Smooth muscle cell (in vitro differentiated cells): Measurements from ENCODE around the gene KDM2A. TPM values are rescaled to one million over a fixed set of nuclear protein-coding genes. Genes with fewer than 3 reads are reported as not detected.
"Not testable (repeated sequence)": the region's sequence is repeated elsewhere in the genome, so short reads cannot be mapped to it uniquely, and the experiment has no call there.

Experiments used
- DNase-seq: peaks from one replicate; lab custom pipeline; 2025; ENCODE audit not compliant: unreplicated experiment; lab: John Stamatoyannopoulos, UW
- H2AFZ ChIP-seq: fragments of 200-600 bp; sonication (generic); 2 replicates; pipeline ENCODE4 v1.6.0; 2016; ENCODE audit warnings: antibody characterized with exemption, low read depth, mild to moderate bottlenecking
- H3F3A ChIP-seq: fragments of 200-600 bp; sonication (generic); 2 replicates; pipeline ENCODE4 v1.6.0; 2017; ENCODE audit warnings: antibody characterized with exemption, low read depth
- H3K27ac ChIP-seq: fragments of 200-600 bp; sonication (generic); 2 replicates; pipeline ENCODE4 v1.5.1; 2016; ENCODE audit warnings: low read depth, mild to moderate bottlenecking
- H3K27me3 ChIP-seq: fragments of 200-600 bp; sonication (generic); 2 replicates; pipeline ENCODE4 v1.6.1; 2016; ENCODE audit warnings: low read depth, mild to moderate bottlenecking
- H3K36me3 ChIP-seq: fragments of 200-600 bp; sonication (generic); 2 replicates; pipeline ENCODE4 v1.5.1; 2016; ENCODE audit warnings: low read depth
- H3K4me1 ChIP-seq: fragments of 200-600 bp; sonication (generic); 2 replicates; pipeline ENCODE4 v1.5.1; 2016; ENCODE audit warnings: low read depth
- H3K4me2 ChIP-seq: fragments of 200-600 bp; sonication (generic); 2 replicates; pipeline ENCODE4 v1.6.0; 2016; ENCODE audit warnings: mild to moderate bottlenecking
- H3K4me3 ChIP-seq: fragments of 200-600 bp; sonication (generic); 2 replicates; pipeline ENCODE4 v1.5.1; 2016; ENCODE audit warnings: mild to moderate bottlenecking
- H3K79me2 ChIP-seq: fragments of 200-600 bp; sonication (generic); 2 replicates; pipeline ENCODE4 v1.6.0; 2016; ENCODE audit warnings: low read depth, mild to moderate bottlenecking
- H3K9ac ChIP-seq: fragments of 200-600 bp; sonication (generic); 2 replicates; pipeline ENCODE4 v1.6.0; 2016; ENCODE audit warnings: low read depth
- H3K9me3 ChIP-seq: fragments of 200-600 bp; sonication (generic); replicated peaks from 2 replicates; pipeline ENCODE4 v1.5.1; 2016; ENCODE audit warnings: low read depth
- H4K20me1 ChIP-seq: fragments of 200-600 bp; sonication (generic); 2 replicates; pipeline ENCODE4 v1.6.0; 2016; ENCODE audit warnings: low read depth
- WGBS: methylation state at CpG from one replicate; pipeline ENCODE4 v1.1.7; 2016; ENCODE audit warnings: low lambda C conversion rate; 5-methylcytosine and 5-hydroxymethylcytosine counted together
- polyA plus RNA-seq: library from polyadenylated mRNA; unstranded; fragments of >200 nt; fragmentation: Nextera tagmentation; extraction: Ambion mirVana; gene quantifications from 2 replicates; pipeline ENCODE4 v1.2.1, GENCODE V29; 2016
- total RNA-seq: library from RNA; depleted of rRNA; stranded (reverse); fragments of >200 nt; gene quantifications from 2 replicates; pipeline ENCODE4 v1.2.3, GENCODE V29; 2014
- TF ChIP-seq, protein P1 (sequence below): fragments of 200-600 bp; sonication (generic); IDR thresholded peaks from 2 replicates; pipeline ENCODE4 v1.5.1; 2017; ENCODE audit warnings: borderline replicate concordance, mild to moderate bottlenecking, antibody characterized with exemption; ENCODE audit not compliant: insufficient read depth, poor library complexity, severe bottlenecking

Gene KDM2A
- total and polyA plus RNA-seq, 2 experiments from 2014 or later: 18.9 to 44.9 TPM

- no peaks in the 10 kb centered on the region for H3K27me3 ChIP-seq
- H3K4me3 ChIP-seq: no peak overlapping the region
- H3K36me3 ChIP-seq: peaks cover 9% of the 10 kb centered on the region
- peaks cover 11% of the 10 kb centered on the region for H3F3A ChIP-seq
- 93% methylated on average over 5 of the region's 5 CpGs for WGBS
- no peak overlapping the region for H3K4me2 ChIP-seq
- TF ChIP-seq, protein P1, sequence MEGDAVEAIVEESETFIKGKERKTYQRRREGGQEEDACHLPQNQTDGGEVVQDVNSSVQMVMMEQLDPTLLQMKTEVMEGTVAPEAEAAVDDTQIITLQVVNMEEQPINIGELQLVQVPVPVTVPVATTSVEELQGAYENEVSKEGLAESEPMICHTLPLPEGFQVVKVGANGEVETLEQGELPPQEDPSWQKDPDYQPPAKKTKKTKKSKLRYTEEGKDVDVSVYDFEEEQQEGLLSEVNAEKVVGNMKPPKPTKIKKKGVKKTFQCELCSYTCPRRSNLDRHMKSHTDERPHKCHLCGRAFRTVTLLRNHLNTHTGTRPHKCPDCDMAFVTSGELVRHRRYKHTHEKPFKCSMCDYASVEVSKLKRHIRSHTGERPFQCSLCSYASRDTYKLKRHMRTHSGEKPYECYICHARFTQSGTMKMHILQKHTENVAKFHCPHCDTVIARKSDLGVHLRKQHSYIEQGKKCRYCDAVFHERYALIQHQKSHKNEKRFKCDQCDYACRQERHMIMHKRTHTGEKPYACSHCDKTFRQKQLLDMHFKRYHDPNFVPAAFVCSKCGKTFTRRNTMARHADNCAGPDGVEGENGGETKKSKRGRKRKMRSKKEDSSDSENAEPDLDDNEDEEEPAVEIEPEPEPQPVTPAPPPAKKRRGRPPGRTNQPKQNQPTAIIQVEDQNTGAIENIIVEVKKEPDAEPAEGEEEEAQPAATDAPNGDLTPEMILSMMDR: no peak
- no peaks in the 10 kb centered on the region for H3K4me1 ChIP-seq
- peaks cover 16% of the 10 kb centered on the region for H4K20me1 ChIP-seq
- no peaks in the 10 kb centered on the region for H3K79me2 ChIP-seq
- no peaks in the 10 kb centered on the region for H3K9me3 ChIP-seq
- DNase-seq: no peak
- H3K9ac ChIP-seq: no peak overlapping the region
- no peak overlapping the region for H3K27ac ChIP-seq
- H2AFZ ChIP-seq: no peak overlapping the region
Observed at GRCh38 chr11:67256477-67257135, 137.5 kb downstream of the KDM2A start.

DNA sequence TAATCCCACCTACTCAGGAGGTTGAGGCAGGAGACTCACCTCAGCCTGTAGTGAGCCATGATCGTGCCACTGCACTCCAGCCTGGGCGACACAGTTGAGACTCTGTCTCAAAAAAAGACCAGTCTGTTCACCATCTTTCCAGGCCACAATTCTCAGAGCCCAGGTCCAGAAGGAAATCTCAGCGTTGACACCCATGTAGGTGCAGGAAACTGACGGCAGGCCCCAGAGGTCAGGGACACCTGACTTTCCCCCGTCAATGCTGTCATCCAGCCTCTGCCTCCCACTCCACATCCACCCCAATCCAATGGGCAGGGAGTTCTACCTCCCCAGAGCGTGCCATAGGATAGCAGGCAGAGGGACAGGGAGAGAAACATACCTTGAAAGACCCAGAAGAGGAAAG lies 141.3 kb downstream of the KDM2A start:
- Histone ChIP-seq H3K27me3 (no peaks in the 10 kb centered on the region), H3F3A (peaks cover 12% of the 10 kb centered on the region), H3K4me1 (no peaks in the 10 kb centered on the region), H4K20me1 (peaks cover 8% of the 10 kb centered on the region), H3K4me2 (no peak overlapping the region), H3K36me3 (no peaks in the 10 kb centered on the region), H3K9ac (no peak overlapping the region), H3K9me3 (no peaks in the 10 kb centered on the region), H3K27ac (no peak overlapping the region), H3K79me2 (no peaks in the 10 kb centered on the region), H3K4me3 (no peak overlapping the region), H2AFZ (no peak overlapping the region)
- 96% methylated on average over 6 of the region's 6 CpGs for WGBS
- DNase-seq: no peak
- TF ChIP-seq, protein P1: no peak

DNA sequence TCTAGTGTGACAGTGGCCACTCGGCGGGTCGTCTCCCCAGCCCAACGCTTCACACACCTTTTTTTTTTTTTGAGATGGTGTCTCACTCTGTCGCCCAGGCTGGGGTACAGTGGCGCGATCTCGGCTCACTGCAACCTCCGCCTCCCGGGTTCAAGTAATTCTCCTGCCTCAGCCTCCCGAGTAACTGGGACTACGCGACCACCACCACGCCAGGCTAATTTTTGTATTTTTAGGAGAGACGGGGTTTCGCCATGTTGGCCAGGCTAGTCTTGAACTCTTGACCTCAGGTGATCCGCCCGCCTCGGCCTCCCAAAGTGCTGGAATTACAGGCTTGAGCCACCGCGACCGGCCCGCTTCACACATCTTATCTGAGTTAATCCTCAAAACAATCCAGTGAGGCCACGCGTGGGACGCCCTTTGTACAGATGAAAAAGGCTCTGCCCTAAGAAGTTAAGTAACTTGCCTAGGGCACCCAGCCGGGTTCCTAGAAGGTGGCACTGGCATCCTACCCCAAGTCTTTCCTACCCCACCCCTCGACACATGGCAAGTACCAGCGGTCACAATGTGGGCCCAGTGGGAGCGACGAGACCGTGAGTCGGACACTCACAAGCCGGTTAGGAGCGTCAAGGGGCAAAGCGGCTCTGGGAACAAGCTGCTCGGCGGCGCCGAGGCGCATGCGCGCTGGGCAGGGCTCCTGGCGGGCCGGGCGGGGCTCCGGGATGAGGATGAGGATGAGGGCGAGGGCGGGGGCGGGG lies 142.0 kb downstream of the KDM2A start:
- H2AFZ ChIP-seq, H3K36me3 ChIP-seq, H4K20me1 ChIP-seq, H3K9me3 ChIP-seq, H3K4me1 ChIP-seq, H3K27me3 ChIP-seq, H3K9ac ChIP-seq, H3K79me2 ChIP-seq, H3K27ac ChIP-seq: not testable (repeated sequence)
- peak; percentile 29 for DNase-seq
- peak overlapping the region; percentile 46 for H3K4me3 ChIP-seq
- WGBS: 36% methylated on average over 50 of the region's 50 CpGs
- peak overlapping the region; percentile 87 for H3K4me2 ChIP-seq
- H3F3A ChIP-seq: peaks cover 12% of the 10 kb centered on the region

DNA sequence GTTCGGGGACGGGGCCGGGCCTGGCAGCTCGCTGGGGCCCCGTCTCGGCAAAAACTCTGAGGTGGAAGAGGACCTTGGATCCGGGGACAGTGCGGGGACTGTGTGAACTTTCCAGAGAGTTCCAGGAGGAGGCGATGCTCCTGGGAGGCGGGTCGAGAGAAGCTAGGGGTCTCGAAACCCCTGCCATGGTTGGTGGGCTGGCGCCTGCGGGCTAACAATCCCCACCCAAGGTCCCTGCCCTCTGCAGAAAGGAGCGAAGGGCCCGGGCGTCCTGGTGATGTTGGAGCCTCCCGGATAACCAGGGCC lies 142.5 kb downstream of the KDM2A start:
- Histone ChIP-seq H3K27ac (no peak overlapping the region), H3K36me3 (no peaks in the 10 kb centered on the region), H3K79me2 (peaks cover 6% of the 10 kb centered on the region), H3K27me3 (no peaks in the 10 kb centered on the region), H3K4me2 (peak overlapping the region; percentile 87), H3K4me1 (no peaks in the 10 kb centered on the region), H4K20me1 (no peaks in the 10 kb centered on the region), H2AFZ (no peak overlapping the region), H3K4me3 (peak overlapping the region; percentile 46), H3K9ac (no peak overlapping the region), H3F3A (peaks cover 12% of the 10 kb centered on the region), H3K9me3 (no peaks in the 10 kb centered on the region)
- no peak for DNase-seq
- TF ChIP-seq, protein P1: no peak
- 11% methylated on average over 16 of the region's 18 CpGs for WGBS
